Glutamatergic neuron (in vitro differentiated cells): Measurements from ENCODE around the gene IL36A. TPM values are rescaled to one million over a fixed set of nuclear protein-coding genes. Genes with fewer than 3 reads are reported as not detected.

Experiments used
- DNase-seq: peaks from one replicate; pipeline ENCODE4 v3.0.0; 2022
- H3K27ac Mint-ChIP-seq: one replicate; pipeline ENCODE4 v1.8.0; 2020; ENCODE audit warnings: mild to moderate bottlenecking, mixed read lengths, inconsistent platforms; ENCODE audit not compliant: unreplicated experiment
- H3K27me3 Mint-ChIP-seq: one replicate; pipeline ENCODE4 v1.8.0; 2020; ENCODE audit warnings: mild to moderate bottlenecking, moderate library complexity, mixed read lengths, inconsistent platforms; ENCODE audit not compliant: unreplicated experiment
- H3K36me3 Mint-ChIP-seq: one replicate; pipeline ENCODE4 v1.8.0; 2020; ENCODE audit warnings: mild to moderate bottlenecking, mixed read lengths, inconsistent platforms; ENCODE audit not compliant: unreplicated experiment
- H3K4me1 Mint-ChIP-seq: one replicate; pipeline ENCODE4 v1.8.0; 2020; ENCODE audit warnings: mild to moderate bottlenecking, low read depth, mixed read lengths, inconsistent platforms; ENCODE audit not compliant: unreplicated experiment
- H3K4me3 Mint-ChIP-seq: one replicate; pipeline ENCODE4 v1.8.0; 2020; ENCODE audit warnings: mild to moderate bottlenecking, mixed read lengths, inconsistent platforms; ENCODE audit not compliant: unreplicated experiment
- H3K9me3 Mint-ChIP-seq: one replicate; pipeline ENCODE4 v1.8.0; 2020; ENCODE audit warnings: mild to moderate bottlenecking, moderate library complexity, mixed read lengths, inconsistent platforms; ENCODE audit not compliant: unreplicated experiment
- total RNA-seq: library from RNA; stranded (reverse); fragmentation: NEBNext Ultra II Directional; extraction: Animal tissue kit (Norgen Biotek cat#: 25700); gene quantifications from one replicate; pipeline ENCODE4 v1.2.1, GENCODE V29; 2021; ENCODE audit not compliant: unreplicated experiment
- TF ChIP-seq, protein P1 (sequence below): fragments of 200-600 bp; sonication (generic); IDR thresholded peaks from one replicate; pipeline ENCODE4 v1.5.0; 2021; ENCODE audit not compliant: partially characterized antibody, unreplicated experiment

Gene IL36A
- total RNA-seq, 1 donor from 2014 or later: not detected

GRCh38 chr2:113015655-113016054 is 10.4 kb downstream of the IL36A start:
- Mint-ChIP-seq H3K4me1 (no peaks in the 10 kb centered on the region), H3K4me3 (no peak overlapping the region), H3K27me3 (no peaks in the 10 kb centered on the region), H3K9me3 (peaks cover 1% of the 10 kb centered on the region), H3K27ac (no peak overlapping the region), H3K36me3 (peaks cover 5% of the 10 kb centered on the region)
- DNase-seq: no peak
- TF ChIP-seq, protein P1, sequence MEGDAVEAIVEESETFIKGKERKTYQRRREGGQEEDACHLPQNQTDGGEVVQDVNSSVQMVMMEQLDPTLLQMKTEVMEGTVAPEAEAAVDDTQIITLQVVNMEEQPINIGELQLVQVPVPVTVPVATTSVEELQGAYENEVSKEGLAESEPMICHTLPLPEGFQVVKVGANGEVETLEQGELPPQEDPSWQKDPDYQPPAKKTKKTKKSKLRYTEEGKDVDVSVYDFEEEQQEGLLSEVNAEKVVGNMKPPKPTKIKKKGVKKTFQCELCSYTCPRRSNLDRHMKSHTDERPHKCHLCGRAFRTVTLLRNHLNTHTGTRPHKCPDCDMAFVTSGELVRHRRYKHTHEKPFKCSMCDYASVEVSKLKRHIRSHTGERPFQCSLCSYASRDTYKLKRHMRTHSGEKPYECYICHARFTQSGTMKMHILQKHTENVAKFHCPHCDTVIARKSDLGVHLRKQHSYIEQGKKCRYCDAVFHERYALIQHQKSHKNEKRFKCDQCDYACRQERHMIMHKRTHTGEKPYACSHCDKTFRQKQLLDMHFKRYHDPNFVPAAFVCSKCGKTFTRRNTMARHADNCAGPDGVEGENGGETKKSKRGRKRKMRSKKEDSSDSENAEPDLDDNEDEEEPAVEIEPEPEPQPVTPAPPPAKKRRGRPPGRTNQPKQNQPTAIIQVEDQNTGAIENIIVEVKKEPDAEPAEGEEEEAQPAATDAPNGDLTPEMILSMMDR: no peak

- Mint-ChIP-seq H3K27ac (no peak overlapping the region), H3K4me3 (no peak overlapping the region), H3K36me3 (peaks cover 5% of the 10 kb centered on the region), H3K27me3 (no peaks in the 10 kb centered on the region), H3K9me3 (peaks cover 1% of the 10 kb centered on the region), H3K4me1 (no peaks in the 10 kb centered on the region)
- no peak for DNase-seq
- TF ChIP-seq, protein P1: no peak
These were observed 13.2 kb downstream of the IL36A start for GRCh38 chr2:113018509-113018908.

- H3K27ac Mint-ChIP-seq: no peak overlapping the region
- no peak for DNase-seq
- TF ChIP-seq, protein P1: no peak
- peaks cover 5% of the 10 kb centered on the region for H3K36me3 Mint-ChIP-seq
- H3K4me3 Mint-ChIP-seq: no peak overlapping the region
- peaks cover 1% of the 10 kb centered on the region for H3K9me3 Mint-ChIP-seq
- H3K27me3 Mint-ChIP-seq: no peaks in the 10 kb centered on the region
- no peaks in the 10 kb centered on the region for H3K4me1 Mint-ChIP-seq
These were observed 16.1 kb downstream of the IL36A start for GRCh38 chr2:113021312-113021711.

- TF ChIP-seq, protein P1: no peak
These were observed 19.5 kb downstream of the IL36A start for GRCh38 chr2:113024764-113025163.

DNA sequence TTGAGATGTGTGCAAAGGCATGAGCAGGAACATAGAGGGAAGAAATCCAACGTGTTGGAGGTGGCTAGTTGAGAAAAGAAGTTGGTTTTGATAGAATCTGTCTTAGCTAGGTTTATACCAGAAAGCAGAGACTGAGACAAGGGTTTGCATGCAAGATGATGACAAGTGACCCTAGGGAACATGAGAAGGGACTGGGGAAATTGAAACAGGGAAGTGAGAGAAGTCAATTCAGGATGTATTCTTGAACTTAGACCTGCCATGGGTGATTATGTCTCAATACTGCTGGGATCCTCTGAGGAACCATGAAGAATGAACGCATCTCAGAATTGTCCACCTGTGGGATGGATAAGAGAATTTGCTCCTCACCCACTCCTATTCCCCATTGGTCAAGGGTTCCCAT is 20.5 kb downstream of the IL36A start:
- Mint-ChIP-seq H3K4me3 (no peak overlapping the region), H3K27me3 (no peaks in the 10 kb centered on the region), H3K9me3 (no peaks in the 10 kb centered on the region)

More at GRCh38 chr2:113024764-113025163, 19.5 kb downstream of the IL36A start:
- H3K9me3 Mint-ChIP-seq: no peaks in the 10 kb centered on the region
- H3K4me1 Mint-ChIP-seq: no peaks in the 10 kb centered on the region
- H3K27me3 Mint-ChIP-seq: no peaks in the 10 kb centered on the region
- H3K4me3 Mint-ChIP-seq: no peak overlapping the region
- no peak for DNase-seq
- no peak overlapping the region for H3K27ac Mint-ChIP-seq
- H3K36me3 Mint-ChIP-seq: no peaks in the 10 kb centered on the region

More for the DNA sequence above, 20.5 kb downstream of the IL36A start:
- H3K27ac Mint-ChIP-seq: no peak overlapping the region
- H3K4me1 Mint-ChIP-seq: no peaks in the 10 kb centered on the region
- TF ChIP-seq, protein P1: no peak
- H3K36me3 Mint-ChIP-seq: no peaks in the 10 kb centered on the region
- no peak for DNase-seq
